DMS79 treated with DMSO at 0.1 percent for 48 hours (cell line): ENCODE measurements around the gene TMPO.
"Not testable (repeated sequence)": the region's sequence is repeated elsewhere in the genome, so short reads cannot be mapped to it uniquely, and the experiment has no call there.

ENCODE experiments used
- DNase-seq: peaks from one replicate; lab custom pipeline; 2025; lab: John Stamatoyannopoulos, UW

Gene TMPO

GRCh38 chr12:98511806-98512205 lies 3.6 kb upstream of the TMPO start:
- DNase-seq, result not testable (repeated sequence)

- DNase-seq, result peak; percentile 49
Measured at GRCh38 chr12:98513379-98514322, 1.7 kb upstream of the TMPO start.

GRCh38 chr12:98514982-98515286 lies 456 bp upstream of the TMPO start:
- DNase-seq, result no peak

- DNase-seq, result peak; percentile 76
Measured at GRCh38 chr12:98516111-98516873, 902 bp downstream of the TMPO start.

GRCh38 chr12:98519257-98519907 lies 4.0 kb downstream of the TMPO start:
- DNase-seq, result peak; percentile 59

- DNase-seq, result no peak
Measured at GRCh38 chr12:98530068-98530467, 14.7 kb downstream of the TMPO start.

- no peak for DNase-seq
Measured at GRCh38 chr12:98532687-98533304, 17.4 kb downstream of the TMPO start.

- DNase-seq, result no peak
Measured at GRCh38 chr12:98533723-98534251, 18.4 kb downstream of the TMPO start.

GRCh38 chr12:98538031-98538430 lies 22.6 kb downstream of the TMPO start:
- DNase-seq, result no peak

GRCh38 chr12:98543701-98544100 lies 28.3 kb downstream of the TMPO start:
- no peak for DNase-seq

GRCh38 chr12:98544751-98545150 lies 29.4 kb downstream of the TMPO start:
- DNase-seq, result no peak

- DNase-seq, result no peak
Measured at GRCh38 chr12:98549371-98550110, 34.2 kb downstream of the TMPO start.

GRCh38 chr12:98551787-98552186 lies 36.4 kb downstream of the TMPO start:
- no peak for DNase-seq

- not testable (repeated sequence) for DNase-seq
Measured at GRCh38 chr12:98558097-98558496, 42.7 kb downstream of the TMPO start.

GRCh38 chr12:98559666-98560065 lies 44.3 kb downstream of the TMPO start:
- no peak for DNase-seq

- no peak for DNase-seq
Measured at GRCh38 chr12:98561846-98562245, 46.5 kb downstream of the TMPO start.

GRCh38 chr12:98572010-98572409 lies 56.6 kb downstream of the TMPO start:
- DNase-seq, result no peak

GRCh38 chr12:98574110-98574509 lies 58.7 kb downstream of the TMPO start:
- no peak for DNase-seq

- DNase-seq, result no peak
Measured at GRCh38 chr12:98575013-98575412, 59.6 kb downstream of the TMPO start.

- not testable (repeated sequence) for DNase-seq
Measured at GRCh38 chr12:98576795-98577194, 61.4 kb downstream of the TMPO start.

GRCh38 chr12:98578392-98578791 lies 63.0 kb downstream of the TMPO start:
- no peak for DNase-seq
